ENCODE measurements around the gene LRRC4B. TPM values are rescaled to one million over a fixed set of nuclear protein-coding genes. Genes with fewer than 3 reads are reported as not detected.

LRRC4B gene
- total and polyA plus RNA-seq, 2 of the 13 experiments (the other 11 are each of a cell fraction or from before 2014, with no cell fraction given) = not detected

GRCh38 chr19:50552540-50552939, 15.7 kb downstream of the LRRC4B start:
- H3K79me2 ChIP-seq (ENCODE audit: insufficient read depth, low read length) = no peaks in the 10 kb centered on the region
- ChIA-PET POLR2A (no interaction called here), CTCF (ENCODE audit: low intra/inter-chr PET ratio, low total read pairs) (no interaction called here)
- no peaks in the 10 kb centered on the region for H4K20me1 ChIP-seq (ENCODE audit: insufficient read depth, low read length)
- H2AFZ ChIP-seq (ENCODE audit: low read length) = no peak overlapping the region
- H3K27ac ChIP-seq (ENCODE audit: extremely low read length, insufficient read depth, low read length) = no peak overlapping the region
- no peak overlapping the region for H3K4me3 ChIP-seq (replicated peaks in 1 of 3; ENCODE audit: insufficient read depth in 1 of 3, low read depth in 2 of 3, low read length in 3 of 3)
- in situ Hi-C loops (cut with HindIII; ENCODE audit: extremely low pct_ligation_motif_present, low pct_unique_long_range_greater_than_20kb) (no loop called here), intact Hi-C loops (cut with micrococcal nuclease; ENCODE audit: unreplicated experiment) (no loop called here)
- peaks cover 4 to 40% of the 10 kb centered on the region in 2 experiments; a peak in 4 of 5 replicates for H3K27me3 ChIP-seq (ENCODE audit: control insufficient read depth in 1 of 2, insufficient read depth in 2 of 2, low read length in 2 of 2)
- FAIRE-seq = no peak
- peaks cover 13% of the 10 kb centered on the region for H3K4me1 ChIP-seq (ENCODE audit: insufficient read depth, low read length)
- DNase-seq (ENCODE audit: low spot score) = no peak
- H3K9ac ChIP-seq (ENCODE audit: insufficient read depth, low read depth, low read length) = no peak overlapping the region
- H3K9me3 ChIP-seq (ENCODE audit: low read length) = no peaks in the 10 kb centered on the region
- H3K4me2 ChIP-seq (ENCODE audit: low read depth, low read length) = no peak overlapping the region
- no peaks in the 10 kb centered on the region for H3K36me3 ChIP-seq (replicated peaks in 1 of 2; ENCODE audit: control insufficient read depth in 1 of 2, insufficient read depth in 2 of 2, low read length in 2 of 2)
- ATAC-seq = no peak
- BruUV-seq (replicated peaks) = no TSS peak
- 51% methylated on average over 15 of the region's 15 CpGs for WGBS (ENCODE audit: low lambda C conversion rate)
- TF ChIP-seq ZNF142 (CRISPR knock-in tag; IDR thresholded peaks at IDR 0.05) (no peak), ZBTB49 (CRISPR knock-in tag; IDR thresholded peaks at IDR 0.05; ENCODE audit: borderline replicate concordance) (no peak), SCMH1 (CRISPR knock-in tag; IDR thresholded peaks at IDR 0.05; ENCODE audit: borderline replicate concordance) (no peak), ZNF7 (CRISPR knock-in tag; IDR thresholded peaks at IDR 0.05) (no peak), SKIL (CRISPR knock-in tag; IDR thresholded peaks at IDR 0.05; ENCODE audit: borderline replicate concordance) (no peak), ZBTB37 (CRISPR knock-in tag; IDR thresholded peaks at IDR 0.05) (no peak), TOE1 (CRISPR knock-in tag; IDR thresholded peaks at IDR 0.05) (no peak), ZNF720 (CRISPR knock-in tag; IDR thresholded peaks at IDR 0.05) (no peak), RARA (CRISPR knock-in tag; IDR thresholded peaks at IDR 0.05) (no peak), MBD4 (IDR thresholded peaks at IDR 0.05; ENCODE audit: borderline replicate concordance, low read length) (no peak), ZNF136 (CRISPR knock-in tag; IDR thresholded peaks at IDR 0.05; ENCODE audit: low read depth) (no peak), NFKB2 (CRISPR knock-in tag; IDR thresholded peaks at IDR 0.05; ENCODE audit: borderline replicate concordance) (no peak), SRF (IDR thresholded peaks at IDR 0.05; ENCODE audit: low read depth, low read length) (no peak)

All from HepG2 (cell line).